HG03575 (cell line): ENCODE data around the gene FOXK2.
"Not testable (repeated sequence)": the region's sequence is repeated elsewhere in the genome, so short reads cannot be mapped to it uniquely, and the experiment has no call there.

Source experiments
- ATAC-seq: cut with Tn5 transposase; IDR thresholded peaks from one replicate; pipeline ENCODE4 v1.9.1; 2021; ENCODE audit not compliant: unreplicated experiment, insufficient number of reproducible peaks, low FRiP score; ENCODE audit errors: extremely low read depth

Gene FOXK2

DNA sequence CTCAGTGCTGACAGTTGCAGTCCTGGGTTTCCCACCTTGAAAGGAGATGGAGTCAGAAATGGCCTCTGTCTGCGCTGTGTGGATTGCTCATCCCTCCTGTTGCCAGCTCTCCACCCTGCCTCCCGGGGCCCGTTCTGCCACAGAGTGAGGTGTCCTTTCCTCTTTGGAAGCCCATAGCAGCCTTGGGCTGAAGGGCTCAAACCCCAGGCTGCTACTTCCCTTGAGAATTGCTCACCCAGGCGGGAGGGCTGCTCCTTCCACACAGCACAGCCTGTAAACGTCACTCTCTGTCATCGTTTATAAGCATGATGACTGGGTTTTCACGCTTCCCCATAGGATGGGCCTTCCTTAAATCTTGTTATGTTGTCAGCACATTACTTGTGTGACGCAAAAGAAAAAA, 62.7 kb downstream of the FOXK2 start:
- ATAC-seq, result no peak

DNA sequence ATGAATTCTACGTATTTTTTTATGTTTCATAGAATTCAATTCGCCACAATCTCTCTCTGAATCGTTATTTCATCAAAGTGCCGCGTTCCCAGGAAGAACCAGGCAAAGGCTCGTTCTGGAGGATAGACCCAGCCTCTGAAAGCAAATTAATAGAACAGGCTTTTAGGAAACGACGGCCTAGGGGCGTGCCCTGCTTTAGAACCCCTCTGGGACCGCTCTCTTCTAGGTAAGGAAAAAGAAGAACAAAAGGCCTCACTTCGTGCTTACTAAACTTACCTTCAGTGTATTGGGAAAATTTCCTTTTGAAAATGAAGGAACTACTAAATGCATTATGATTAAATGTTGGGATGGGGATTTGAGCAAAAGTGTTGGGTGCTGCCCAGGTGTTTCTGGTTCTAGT, 63.2 kb downstream of the FOXK2 start:
- no peak for ATAC-seq

DNA sequence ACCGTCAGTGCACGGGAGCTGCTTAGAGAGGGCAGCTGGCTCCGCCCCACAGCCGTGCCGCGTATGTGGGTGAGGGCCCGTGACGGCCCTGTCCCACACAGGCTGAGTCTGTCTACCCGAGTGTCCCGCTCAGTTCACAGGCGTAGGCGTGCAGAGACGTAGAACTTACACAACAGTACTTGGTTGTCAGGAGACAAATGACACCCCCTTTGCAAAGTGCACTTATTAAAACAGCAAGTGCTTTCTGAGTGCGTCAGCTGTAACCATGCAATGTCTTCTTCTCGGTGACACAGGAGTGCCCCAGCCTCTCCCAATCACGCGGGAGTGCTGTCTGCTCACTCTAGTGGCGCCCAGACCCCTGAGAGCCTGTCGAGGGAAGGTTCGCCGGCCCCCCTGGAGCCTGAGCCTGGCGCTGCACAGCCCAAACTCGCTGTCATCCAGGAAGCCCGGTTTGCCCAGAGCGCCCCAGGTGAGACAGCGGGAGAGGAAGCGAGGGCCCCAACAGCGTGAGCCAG, 64.2 kb downstream of the FOXK2 start:
- no peak for ATAC-seq

DNA sequence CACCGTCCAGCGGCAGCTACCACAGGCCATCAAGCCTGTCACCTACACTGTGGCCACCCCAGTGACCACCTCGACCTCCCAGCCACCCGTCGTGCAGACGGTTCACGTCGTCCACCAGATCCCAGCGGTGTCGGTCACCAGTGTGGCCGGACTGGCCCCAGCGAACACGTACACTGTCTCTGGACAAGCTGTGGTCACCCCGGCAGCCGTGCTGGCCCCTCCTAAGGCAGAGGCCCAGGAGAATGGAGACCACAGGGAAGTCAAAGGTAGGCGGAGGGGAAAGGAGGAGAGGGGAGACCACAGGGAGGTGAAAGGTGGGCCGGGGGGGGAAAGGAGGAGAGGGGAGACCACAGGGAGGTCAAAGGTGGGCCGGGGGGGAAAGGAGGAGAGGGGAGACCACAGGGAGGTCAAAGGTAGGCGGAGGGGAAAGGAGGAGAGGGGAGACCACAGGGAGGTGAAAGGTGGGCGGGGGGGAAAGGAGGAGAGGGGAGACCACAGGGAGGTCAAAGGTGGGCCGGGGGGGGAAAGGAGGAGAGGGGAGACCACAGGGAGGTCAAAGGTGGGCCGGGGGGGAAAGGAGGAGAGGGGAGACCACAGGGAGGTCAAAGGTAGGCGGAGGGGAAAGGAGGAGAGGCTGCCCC, 66.5 kb downstream of the FOXK2 start:
- not testable (repeated sequence) for ATAC-seq

DNA sequence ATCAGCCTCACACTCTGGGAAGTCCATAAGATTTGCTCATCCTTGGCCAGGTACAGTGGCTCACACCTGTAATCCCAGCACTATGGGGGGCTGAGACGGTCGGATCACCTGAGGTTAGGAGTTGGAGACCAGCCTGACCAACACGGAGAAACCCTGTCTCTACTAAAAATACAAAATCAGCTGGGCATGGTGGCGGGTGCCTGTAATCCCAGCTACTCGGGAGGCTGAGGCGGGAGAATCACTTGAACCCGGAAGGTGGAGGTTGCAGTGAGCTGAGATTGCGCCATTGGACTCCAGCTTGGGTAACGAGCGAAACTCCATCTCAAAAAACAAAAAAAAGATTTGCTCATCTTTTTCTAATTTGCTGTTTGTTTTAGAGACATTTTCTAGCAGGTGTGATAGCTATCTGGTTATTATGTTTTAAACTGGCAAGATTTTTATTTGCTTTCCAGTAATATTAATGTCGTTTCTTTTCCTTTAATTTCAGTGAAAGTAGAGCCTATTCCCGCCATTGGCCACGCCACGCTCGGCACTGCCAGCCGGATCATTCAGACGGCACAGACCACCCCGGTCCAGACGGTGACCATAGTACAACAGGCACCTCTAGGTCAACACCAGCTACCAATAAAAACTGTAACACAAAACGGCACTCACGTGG, 67.2 kb downstream of the FOXK2 start:
- ATAC-seq, result no peak

DNA sequence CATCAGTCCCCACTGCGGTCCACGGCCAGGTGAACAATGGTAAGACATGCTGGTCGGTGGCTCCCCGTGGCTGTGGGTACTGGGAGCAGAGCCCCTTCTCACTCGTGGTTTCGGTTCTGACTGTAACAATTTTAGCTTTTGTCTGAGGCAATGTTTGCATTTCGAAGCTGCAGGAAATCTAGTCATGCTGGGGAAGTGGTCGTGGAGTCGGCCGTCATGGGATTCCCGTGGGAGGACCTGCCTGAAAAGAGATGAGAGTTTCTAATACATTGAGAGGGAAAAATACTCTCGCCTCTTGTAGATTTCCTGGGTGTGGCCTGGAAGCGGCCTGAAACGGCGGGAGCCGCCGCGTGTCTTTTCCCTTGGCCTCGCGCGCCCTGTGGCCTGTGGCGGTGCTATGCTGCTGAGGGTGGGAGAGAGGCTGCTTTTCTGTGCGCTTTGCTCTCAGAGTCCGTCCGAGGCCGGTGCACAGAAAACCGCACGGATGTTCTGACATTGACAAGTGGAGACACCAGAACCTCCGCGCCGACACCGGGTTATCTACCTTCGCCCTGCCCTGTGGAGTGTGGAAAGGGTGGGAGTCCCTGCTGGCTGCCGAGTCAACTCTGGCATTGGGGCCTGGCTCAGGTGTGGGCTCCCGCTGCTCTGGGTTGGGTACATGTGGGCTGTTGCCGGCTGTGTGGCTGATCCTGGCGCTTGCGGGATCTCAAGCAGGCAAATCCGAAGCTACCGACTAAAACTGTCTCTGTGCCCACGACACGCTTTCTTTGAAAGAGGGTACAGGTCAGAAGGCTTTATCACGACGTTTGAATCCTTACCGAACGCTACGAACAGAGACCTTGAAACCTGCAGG, 67.9 kb downstream of the FOXK2 start:
- no peak for ATAC-seq

DNA sequence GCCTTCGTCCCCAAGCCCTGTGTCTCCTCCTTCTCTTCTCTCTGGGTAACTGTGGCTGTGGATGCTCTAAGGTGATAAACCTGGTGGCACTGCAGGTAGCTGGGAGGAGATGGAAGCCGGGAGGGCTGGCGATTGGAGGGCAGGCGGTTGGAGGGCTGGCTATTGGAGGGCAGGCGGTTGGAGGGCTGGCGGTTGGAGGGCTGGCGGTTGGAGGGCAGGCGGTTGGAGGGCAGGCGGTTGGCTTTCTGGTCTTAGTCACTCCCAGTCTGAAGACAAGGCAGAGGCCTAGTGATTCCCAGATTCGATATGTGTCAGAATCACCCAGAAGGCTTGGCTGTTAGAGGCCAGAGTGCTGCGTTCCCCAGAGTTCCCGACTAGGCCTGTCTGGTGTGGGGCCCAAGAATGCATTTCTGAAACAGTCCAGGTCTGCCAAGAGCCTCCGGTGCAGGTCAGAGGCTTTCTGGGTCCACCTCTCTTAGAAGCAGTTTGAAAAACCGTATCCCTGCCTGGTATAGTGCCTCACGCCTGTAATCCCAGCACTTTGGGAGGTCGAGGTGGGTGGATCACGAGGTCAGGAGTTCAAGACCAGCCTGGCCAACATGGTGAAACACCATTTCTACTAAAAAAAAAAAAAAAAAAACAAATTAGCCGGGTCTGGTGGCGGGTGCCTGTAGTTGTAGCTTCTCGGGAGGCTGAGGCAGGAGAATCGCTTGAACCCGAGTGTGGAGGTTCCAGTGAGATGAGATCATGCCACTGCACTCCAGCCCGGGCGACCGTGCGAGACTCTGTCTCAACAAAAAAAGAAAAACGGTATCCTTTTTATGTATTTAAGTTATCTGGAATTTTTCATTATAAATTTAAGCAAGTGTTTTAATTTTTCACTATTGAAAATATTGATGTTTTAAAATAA, 69.0 kb downstream of the FOXK2 start:
- no peak for ATAC-seq

DNA sequence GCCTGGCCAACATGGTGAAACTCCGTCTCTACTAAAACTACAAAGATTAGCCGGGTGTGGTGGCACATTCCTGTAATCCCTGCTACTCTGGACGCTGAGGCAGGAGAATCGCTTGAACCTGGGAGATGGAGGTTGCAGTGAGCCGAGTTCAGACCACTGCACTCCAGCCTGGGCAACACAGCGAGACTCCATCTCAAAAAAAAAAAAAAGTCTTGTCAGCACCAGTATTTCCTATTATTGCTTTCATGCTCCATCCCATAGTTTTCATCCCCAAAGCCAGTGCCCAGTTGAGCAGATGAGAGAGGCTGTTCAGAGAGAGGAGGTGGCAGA, 70.3 kb downstream of the FOXK2 start:
- no peak for ATAC-seq

DNA sequence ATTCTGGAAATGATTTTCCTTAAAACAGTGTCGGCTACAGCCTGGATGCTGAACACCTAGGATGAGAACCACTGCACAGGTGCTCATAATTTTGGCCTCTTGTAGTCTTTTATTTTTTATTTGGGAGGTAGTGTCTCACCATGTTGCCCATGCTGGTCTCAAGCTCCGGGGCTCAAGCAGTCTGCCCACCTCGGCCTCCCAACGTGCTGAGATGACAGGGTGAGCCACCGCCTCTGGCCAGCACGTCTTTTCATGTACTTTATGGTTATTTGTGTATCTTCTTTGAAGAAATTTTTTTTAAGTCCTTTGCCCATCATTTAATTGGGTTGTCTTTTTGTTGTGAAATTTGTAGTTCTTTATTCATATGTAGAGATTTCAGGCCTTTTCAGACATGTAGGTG, 70.7 kb downstream of the FOXK2 start:
- ATAC-seq, result no peak

DNA sequence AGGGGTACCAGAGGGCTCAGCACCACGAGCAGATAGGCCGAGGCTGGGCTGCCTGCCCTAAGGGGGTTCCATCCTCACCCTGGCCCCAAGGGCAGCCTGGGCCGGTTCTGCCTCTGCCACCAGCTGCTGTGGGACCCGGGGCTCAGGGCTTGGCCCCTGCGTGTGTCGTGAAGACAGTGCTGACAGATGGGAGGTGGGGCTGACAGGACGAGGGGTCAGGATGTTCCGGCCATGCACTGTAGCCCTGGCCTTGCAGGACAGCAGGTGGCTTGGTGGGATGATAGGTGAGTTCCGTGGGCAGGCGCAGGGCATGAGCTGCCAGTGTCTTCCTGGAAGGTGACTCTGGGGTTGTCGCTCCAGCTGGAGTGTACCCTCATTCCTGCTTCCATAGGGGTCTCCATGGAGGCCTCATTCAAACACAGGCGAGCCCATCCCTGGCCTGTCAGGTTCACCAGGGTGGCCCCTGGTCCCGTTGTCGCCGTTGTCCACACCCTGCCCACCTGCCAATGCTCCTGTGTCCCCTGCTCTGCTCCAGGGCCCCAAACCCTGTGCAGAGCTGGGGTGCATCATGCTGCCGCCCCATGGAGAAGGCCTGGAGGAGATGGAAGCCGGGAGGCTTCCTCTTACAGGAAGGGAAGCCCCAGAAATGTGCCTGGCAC, 71.5 kb downstream of the FOXK2 start:
- no peak for ATAC-seq

DNA sequence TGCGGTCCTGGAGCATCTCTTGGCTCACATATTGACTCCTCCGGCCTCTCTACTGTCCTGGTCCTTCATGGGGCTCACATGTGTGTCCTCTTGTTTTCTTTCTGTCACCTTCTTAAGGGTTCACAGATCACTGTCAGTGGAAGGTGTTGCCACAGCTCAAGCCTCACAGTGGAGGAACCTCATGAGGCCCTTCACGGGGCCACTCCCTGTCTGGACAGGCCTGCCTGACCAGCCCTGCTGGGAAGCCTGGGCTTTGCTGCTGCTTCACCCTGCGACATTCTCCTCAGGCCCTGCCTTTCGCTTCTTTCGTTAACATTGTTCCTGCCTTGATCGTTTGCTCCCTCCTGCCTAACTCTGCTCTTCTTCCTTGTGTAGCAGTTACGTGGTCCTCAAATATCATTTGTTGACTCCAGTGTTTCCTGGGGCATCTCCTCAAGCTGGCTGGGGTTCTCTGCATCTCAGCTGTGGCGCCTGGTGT, 72.8 kb downstream of the FOXK2 start:
- no peak for ATAC-seq

DNA sequence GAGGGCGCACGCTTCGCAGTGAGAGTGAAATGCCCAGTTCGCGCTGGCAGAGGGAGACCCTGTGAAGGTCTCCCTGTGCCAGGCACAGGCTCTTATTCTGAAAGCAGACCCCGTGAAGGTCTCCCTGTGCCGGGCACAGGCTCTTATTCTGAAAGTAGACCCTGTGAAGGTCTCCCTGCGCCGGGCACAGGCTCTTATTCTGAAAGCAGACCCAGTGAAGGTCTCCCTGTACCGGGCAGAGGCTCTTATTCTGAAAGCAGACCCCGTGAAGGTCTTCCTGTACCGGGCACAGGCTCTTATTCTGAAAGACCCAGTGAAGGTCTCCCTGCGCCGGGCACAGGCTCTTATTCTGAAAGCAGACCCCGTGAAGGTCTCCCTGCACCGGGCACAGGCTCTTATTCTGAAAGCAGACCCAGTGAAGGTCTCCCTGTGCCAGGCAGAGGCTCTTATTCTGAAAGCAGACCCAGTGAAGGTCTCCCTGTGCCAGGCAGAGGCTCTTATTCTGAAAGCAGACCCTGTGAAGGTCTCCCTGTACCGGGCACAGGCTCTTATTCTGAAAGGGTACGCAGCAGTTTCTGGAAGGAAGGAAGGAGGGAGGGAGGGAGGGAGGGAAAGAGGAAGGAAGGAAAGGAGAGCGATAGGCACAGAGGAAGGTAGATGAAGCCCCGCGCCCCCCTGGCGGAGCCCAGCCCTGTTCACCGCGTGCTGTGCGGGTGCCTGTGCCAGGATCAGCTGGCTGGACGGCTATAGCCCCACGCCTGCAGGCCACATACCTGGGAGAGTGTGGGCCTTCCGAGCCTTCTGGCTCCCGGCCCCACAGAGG, 73.4 kb downstream of the FOXK2 start:
- ATAC-seq, result no peak

DNA sequence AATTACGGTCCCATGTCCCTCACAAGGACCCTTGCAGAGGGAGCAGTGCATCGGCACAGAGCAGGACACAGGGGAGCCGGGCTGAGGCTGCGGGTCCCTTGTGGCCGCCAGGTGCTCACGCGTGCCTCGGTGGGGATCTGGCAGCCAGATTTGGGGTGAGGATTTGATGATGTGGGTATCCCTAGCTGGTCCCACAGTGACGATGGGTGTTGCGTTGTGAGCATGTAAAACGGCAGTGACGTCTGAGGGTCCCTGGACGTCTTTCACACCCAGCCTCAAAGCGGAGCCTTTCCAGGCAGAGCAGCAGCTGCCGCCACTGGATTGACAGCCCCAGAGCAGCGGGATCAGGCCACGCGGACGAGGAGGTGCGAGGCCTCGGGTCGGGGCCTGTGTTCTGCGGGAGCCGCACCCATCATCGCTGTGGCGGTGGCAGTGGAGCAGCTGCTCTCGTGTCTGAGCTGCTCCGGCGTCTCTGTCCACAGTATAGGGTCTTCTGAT, 74.1 kb downstream of the FOXK2 start:
- ATAC-seq, result no peak

DNA sequence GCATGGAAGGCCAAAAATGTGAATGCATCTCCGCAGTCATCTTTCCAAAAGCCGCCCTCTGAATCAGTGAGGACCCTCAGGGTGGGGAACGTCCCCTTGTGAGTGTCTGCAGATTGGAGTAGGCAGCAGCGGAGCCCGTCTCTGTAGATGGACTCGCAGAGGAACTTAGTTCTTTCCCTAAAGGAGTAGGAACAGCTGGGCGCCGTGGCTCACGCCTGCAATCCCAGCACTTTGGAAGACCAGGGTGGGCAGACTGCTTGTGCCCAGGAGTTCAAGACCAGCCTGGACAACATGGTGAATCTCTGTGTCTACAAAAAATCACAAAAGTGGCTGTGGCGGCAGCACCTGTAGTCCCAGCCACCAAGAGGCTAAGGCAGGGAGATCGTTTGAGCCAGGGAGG, 75.0 kb downstream of the FOXK2 start:
- no peak for ATAC-seq

DNA sequence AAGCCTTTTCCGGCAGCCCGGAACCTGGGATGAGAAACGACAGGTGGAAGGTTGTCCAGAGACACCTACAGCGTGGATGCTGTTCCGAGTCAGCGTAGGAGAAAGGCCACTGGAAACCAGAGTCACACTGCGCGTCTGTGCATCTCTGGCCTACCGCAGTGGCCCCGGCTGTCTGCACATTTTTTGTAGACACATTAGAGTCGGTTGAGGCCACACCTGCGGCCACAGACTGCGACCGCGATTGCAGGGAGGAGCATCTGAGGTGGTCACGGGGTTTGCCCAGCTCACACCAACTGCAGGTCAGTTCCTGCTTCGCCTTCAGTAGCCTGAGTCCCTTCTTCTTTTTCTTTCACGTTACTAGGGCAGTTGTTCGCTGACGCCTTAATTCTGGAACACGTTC, 76.4 kb downstream of the FOXK2 start:
- ATAC-seq, result no peak

DNA sequence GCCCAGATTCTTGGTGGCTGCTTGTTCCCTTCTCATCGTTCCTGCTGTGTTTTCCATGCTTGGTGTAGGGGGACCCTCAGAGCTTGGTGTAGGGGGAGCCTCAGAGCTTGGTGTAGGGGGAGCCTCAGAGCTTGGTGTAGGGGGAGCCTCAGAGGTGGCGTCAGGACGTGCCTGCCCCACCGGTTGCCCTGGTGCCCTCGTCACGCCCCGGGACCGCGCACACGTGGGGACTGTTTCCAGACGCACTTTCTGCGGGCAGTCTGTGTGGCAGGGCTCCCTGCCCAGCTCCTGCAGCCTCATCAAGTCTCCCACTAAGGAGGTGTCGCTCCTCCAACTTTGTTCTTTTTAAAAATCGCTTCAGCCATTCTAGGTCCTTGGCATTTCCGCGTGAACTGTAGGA, 76.8 kb downstream of the FOXK2 start:
- no peak for ATAC-seq

DNA sequence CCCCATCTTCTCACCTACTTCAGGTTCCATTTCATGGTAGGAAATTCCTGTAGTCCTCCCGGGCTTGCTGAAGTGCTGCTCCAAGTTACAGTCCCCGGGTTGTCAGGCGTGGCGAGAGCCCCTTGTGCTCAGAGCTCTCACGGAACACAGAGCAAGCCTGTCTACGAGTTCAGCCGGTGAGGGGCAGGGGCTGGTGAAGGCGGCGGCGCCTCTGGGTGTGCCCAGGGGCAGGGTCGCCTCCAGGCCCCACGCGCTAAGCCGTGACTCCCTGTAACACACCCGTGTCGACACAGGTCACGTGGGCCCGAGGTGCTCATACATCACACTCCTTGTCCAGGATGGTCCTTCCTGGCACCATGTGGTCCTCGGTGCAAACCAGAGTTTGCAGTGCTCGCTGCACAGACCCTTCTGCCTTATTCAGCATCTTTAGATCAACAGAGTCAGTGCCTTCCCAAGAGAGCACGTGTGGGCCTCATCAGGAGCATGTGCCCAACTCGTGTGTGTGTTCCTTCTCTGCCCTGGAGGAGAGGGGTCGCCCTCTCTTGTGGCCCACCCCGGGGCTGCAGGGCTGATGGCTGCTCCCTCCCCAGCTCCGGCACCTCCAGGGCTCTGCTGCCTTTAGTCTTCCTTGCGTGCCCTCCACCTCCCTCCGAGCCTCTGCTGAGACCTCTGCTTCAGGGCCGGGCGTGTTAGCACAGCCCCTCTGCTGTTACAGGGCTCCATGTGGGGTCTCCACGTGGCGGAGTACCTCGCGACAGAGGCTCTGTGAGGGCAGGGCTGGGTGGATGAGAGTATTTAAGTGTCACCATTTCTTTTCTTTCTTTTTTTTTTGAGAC, 77.5 kb downstream of the FOXK2 start:
- no peak for ATAC-seq
